GM20431 (cell line): Measurements from ENCODE around the gene TMEM252.

Experiments
- in situ Hi-C: fragments of 300-500 bp; cut with MseI, MboI; formaldehyde crosslinking; loops from one replicate; pipeline ENCODE4 v1.15.0; 2020; ENCODE audit warnings: low sequenced_read_pairs; ENCODE audit not compliant: unreplicated experiment

TMEM252 gene

GRCh38 chr9:68505681-68506409 lies 34.8 kb downstream of the TMEM252 start:
- in situ Hi-C loops, result no loop called here

GRCh38 chr9:68502279-68502678 lies 38.4 kb downstream of the TMEM252 start:
- in situ Hi-C loops, result no loop called here

DNA sequence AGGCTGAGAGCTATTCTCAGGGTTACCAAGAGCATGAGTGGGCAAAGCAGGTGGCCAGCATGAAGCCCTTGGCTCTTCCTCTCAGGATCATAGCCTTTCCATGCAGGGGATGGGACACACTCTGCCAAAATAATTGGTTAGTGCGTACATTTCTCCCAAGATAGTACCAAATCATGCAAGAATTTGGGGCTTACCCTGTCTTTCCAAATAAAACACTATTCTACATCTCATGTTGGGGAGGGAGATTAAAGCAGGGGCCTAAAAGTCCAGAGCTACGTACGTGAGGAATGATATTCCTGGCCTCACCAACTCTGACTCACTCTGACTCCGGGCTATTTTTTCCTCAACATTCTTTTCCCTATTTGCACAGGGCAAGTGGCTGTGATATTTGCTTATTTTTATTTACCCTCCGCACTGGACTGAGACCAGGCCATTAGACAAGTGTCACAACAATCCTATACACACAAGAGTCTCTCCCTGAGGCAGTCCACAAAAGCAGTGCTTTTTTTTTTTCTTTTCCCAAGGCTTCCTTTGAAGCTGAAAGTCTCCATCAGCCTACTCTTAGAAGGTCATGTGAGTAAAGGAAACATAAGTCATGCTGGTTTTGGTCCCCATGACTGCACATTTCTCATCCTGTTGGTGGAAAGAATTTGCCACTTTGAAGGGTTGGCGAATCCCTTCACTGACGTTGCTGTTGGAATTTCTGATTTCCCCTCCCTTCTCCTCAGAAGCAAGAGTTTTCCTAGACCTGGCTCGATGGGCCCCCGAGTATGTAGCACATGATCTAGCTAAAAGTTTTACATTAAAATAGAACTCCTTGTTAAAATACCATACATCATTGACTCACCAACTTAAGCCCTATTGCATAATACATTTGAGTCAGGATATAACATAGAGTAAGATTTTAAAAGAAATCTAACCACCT lies 40.0 kb downstream of the TMEM252 start:
- in situ Hi-C loops, result no loop called here

DNA sequence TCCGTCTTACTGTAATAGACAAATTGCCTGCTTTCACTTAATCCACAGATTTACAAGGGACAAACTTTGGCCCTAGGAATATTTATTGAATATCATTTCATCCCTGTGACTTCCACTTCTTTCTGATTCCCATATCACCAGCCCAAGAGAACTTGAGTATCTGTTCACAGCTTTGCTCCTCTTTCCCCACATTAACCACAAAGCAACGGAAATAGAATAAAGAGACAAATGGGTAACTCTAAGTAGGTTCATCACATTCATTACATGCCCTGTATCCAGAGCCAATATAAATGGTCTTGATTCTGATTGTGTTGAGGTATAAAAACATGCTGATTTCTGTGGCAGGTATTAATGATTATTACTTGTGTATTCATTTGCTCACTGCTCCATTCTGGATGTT lies 41.9 kb downstream of the TMEM252 start:
- in situ Hi-C loops, result no loop called here

- in situ Hi-C loops, result no loop called here
These were observed 43.1 kb downstream of the TMEM252 start for GRCh38 chr9:68497629-68498028.

- in situ Hi-C loops, result no loop called here
These were observed 44.3 kb downstream of the TMEM252 start for GRCh38 chr9:68496356-68496755.

- in situ Hi-C loops, result no loop called here
These were observed 45.4 kb downstream of the TMEM252 start for GRCh38 chr9:68495247-68495646.

DNA sequence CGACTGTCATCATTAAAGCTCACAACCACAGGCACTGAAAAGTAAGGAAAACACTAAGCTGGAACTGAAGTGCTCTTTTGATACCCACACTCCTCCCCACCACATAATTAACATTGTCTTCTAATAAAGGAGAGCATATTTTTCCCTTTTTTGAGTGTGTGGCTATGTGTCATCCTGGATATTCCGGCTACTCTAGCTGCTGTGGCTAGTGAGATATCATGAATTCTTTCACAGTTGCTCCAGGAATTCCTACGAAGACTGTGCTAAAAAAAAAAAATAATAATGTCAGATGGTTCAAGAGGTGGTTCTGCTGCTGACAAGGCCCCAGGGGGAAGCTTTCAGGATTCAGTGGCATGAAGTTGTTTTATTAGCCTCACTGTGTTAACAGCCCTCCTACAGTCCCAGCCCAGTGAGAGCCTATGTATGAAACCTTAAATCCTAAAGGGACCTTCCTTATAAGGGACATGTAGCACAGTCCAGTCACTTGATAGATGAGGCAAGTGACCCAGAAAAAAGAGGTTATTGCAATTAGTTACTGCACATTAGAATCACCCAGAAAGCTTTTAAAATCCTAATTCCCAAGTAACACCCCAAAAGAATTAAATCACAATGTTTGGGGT lies 46.6 kb downstream of the TMEM252 start:
- in situ Hi-C loops, result no loop called here

GRCh38 chr9:68493541-68493940 lies 47.1 kb downstream of the TMEM252 start:
- in situ Hi-C loops, result no loop called here

DNA sequence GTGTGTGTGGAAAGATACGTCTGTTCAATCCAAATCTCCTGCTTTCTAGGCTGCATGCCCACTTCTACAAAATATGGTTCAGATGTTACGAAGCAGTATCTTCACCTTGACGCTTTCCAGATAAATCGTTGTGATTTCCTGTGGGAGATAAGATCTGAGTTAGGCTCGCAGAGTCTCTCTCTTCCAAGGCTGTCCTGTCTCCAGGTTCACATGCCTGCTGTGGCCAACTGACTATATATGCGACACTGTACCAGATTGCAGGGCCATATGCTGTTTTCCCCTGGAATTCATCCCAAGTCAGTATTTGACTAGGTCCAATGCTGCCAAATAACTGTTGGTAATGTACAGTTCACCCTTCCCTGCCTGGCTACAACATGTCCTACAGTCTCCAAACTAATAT lies 47.9 kb downstream of the TMEM252 start:
- in situ Hi-C loops, result no loop called here

DNA sequence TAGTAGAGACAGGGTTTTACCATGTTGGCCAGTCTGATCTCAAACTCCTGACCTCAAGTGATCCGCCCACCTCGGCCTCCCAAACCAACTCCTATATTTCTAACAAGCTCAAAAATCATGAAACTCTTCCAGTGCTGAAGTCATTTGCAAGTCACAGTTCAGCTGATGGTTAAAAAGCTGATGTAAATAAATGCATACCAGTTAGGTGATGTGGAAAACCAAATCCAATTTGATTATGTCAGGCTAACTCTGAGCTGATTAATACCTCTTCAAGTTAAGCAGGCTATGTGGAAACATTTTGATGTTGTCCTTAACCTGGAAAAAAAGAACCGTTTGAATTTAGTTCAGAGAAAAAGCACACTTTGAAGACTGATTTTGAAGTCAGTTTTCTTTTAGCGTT lies 51.0 kb downstream of the TMEM252 start:
- in situ Hi-C loops, result no loop called here

DNA sequence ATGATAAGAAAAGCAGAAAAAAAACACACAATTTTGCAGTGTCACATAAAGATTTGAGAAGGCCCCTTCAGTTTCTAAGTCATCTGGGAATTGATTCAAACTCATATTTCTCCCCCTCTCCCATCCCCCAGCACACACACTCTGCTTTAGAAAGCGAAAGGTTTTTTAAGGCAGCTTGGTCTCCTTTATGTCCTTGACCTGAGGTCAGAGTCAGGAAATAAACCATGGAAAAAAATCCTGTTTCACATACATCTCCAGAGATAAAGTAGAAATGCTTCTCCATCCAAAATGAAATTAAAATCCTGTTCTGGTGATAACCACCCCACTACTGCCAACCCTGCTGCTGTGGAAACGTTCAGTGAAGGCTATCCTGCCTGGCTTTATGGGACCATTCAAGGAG lies 52.6 kb downstream of the TMEM252 start:
- in situ Hi-C loops, result no loop called here
